Nephron progenitor cell (in vitro differentiated cells): ENCODE measurements around the gene CFAP73.

ENCODE experiments used
- DNase-seq: peaks from one replicate; pipeline ENCODE4 v3.0.0; 2021
- H3K27ac Mint-ChIP-seq: 2 replicates; pipeline ENCODE4 v1.8.0; 2021; ENCODE audit warnings: mild to moderate bottlenecking, moderate library complexity, mixed read lengths
- H3K27me3 Mint-ChIP-seq: 2 replicates; pipeline ENCODE4 v1.8.0; 2021; ENCODE audit warnings: mild to moderate bottlenecking, low read depth, mixed read lengths; ENCODE audit not compliant: poor library complexity
- H3K36me3 Mint-ChIP-seq: 2 replicates; pipeline ENCODE4 v1.8.0; 2021; ENCODE audit warnings: low read depth, mixed read lengths
- H3K4me1 Mint-ChIP-seq: 2 replicates; pipeline ENCODE4 v1.8.0; 2021; ENCODE audit warnings: mixed read lengths
- H3K4me3 Mint-ChIP-seq: 2 replicates; pipeline ENCODE4 v1.8.0; 2021; ENCODE audit warnings: mild to moderate bottlenecking, moderate library complexity, mixed read lengths
- H3K9me3 Mint-ChIP-seq: 2 replicates; pipeline ENCODE4 v1.8.0; 2021; ENCODE audit warnings: mild to moderate bottlenecking, moderate library complexity, mixed read lengths
- CTCF ChIP-seq: fragments of 200-600 bp; sonication (generic); IDR thresholded peaks from 2 replicates; pipeline ENCODE4 v1.5.0; 2021; ENCODE audit warnings: antibody characterized with exemption

Gene CFAP73

DNA sequence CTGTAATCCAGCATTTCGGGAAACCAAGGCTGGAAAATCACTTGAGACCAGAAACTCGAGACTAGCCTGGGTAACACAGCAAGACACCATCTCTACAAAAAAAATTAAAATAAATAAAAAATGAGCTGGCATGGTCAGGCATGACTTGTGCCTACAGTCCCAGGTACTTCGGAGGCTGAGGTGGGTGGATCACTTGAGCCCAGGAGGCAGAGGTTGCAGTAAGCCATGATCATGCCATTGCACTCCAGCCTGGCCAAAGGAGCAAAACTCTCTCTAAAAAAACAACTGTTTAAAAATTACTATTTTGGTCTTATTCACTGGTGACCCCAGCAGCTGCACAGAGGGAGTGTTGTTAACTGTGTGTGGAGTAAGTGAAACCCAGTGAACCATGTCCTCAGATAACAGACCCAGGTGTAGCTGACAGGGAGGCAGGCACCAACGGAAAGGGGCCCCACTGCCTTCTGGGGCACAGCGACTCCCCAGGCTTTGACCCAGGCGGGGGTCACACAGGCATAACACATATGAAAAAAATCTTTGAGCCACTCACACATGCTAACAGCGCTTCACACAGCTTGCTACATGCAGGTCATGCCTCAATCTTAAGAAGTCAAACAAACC lies 23.7 kb downstream of the CFAP73 start:
- no peaks in the 10 kb centered on the region for H3K27me3 Mint-ChIP-seq
- no peak for TF ChIP-seq CTCF
- peaks cover 22% of the 10 kb centered on the region for H3K4me1 Mint-ChIP-seq
- DNase-seq: no peak
- peaks cover 78% of the 10 kb centered on the region for H3K36me3 Mint-ChIP-seq
- peaks cover 11% of the 10 kb centered on the region for H3K9me3 Mint-ChIP-seq
- no peak overlapping the region for H3K4me3 Mint-ChIP-seq
- no peak overlapping the region for H3K27ac Mint-ChIP-seq

DNA sequence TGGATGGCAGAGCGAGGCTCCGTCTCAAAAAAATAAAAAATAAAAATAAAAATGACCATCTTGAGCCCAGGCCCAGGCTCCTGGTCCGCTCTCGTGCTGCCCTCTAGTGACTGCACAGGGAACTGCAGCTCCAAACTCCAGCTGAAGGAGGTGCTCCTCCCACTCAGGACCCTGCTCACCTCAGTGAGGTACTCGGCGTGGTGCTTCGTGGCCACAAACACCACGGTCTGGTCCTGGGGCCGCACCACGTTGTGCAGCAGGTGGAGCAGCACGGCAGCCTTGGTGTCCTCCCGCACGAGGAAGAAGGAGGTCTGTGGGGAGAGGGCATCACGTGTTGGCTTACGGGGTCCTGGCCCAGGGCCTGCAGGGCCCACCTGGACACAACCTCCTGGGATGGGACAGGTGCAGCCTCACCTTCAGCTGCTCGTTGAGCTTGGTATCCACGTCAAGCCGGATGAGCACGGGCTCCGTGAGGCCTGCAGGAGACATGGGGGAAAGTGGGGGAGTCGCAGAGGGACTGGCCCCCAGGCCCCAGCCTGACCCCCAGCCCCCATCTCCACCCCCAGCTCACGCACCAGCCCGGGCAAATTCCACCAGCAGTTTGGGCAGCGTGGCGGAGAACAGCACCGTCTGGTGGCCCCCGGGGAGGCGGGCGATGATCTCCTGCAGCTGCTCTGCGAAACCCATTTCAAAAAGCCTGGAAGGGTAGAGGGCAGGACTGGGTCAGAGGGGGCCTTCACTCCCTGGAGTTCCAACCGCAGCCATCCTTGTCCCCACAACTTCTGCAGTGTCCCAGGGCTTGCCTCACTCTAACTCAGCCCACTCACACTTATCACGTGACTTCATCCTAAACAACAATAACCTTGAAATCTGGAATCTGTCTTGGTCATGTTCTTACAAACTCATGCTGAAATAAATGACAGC lies 25.2 kb downstream of the CFAP73 start:
- H3K4me1 Mint-ChIP-seq: peaks cover 22% of the 10 kb centered on the region
- H3K4me3 Mint-ChIP-seq: no peak overlapping the region
- TF ChIP-seq CTCF: peak; percentile 99
- H3K36me3 Mint-ChIP-seq: peaks cover 88% of the 10 kb centered on the region
- DNase-seq: peak; percentile 90
- peak overlapping the region; percentile 90 for H3K27ac Mint-ChIP-seq
- no peaks in the 10 kb centered on the region for H3K27me3 Mint-ChIP-seq
- H3K9me3 Mint-ChIP-seq: peaks cover 11% of the 10 kb centered on the region

GRCh38 chr12:113179023-113179422 lies 29.5 kb downstream of the CFAP73 start:
- Mint-ChIP-seq H3K4me1 (peaks cover 12% of the 10 kb centered on the region), H3K4me3 (no peak overlapping the region), H3K9me3 (peaks cover 11% of the 10 kb centered on the region), H3K27me3 (no peaks in the 10 kb centered on the region), H3K36me3 (peaks cover 70% of the 10 kb centered on the region), H3K27ac (no peak overlapping the region)
- no peak for DNase-seq
- TF ChIP-seq CTCF: no peak

GRCh38 chr12:113180333-113180732 lies 30.8 kb downstream of the CFAP73 start:
- H3K4me1 Mint-ChIP-seq: peaks cover 9% of the 10 kb centered on the region
- DNase-seq: no peak
- peaks cover 62% of the 10 kb centered on the region for H3K36me3 Mint-ChIP-seq
- TF ChIP-seq CTCF: no peak
- H3K9me3 Mint-ChIP-seq: peaks cover 11% of the 10 kb centered on the region
- no peak overlapping the region for H3K27ac Mint-ChIP-seq
- H3K27me3 Mint-ChIP-seq: no peaks in the 10 kb centered on the region
- no peak overlapping the region for H3K4me3 Mint-ChIP-seq

DNA sequence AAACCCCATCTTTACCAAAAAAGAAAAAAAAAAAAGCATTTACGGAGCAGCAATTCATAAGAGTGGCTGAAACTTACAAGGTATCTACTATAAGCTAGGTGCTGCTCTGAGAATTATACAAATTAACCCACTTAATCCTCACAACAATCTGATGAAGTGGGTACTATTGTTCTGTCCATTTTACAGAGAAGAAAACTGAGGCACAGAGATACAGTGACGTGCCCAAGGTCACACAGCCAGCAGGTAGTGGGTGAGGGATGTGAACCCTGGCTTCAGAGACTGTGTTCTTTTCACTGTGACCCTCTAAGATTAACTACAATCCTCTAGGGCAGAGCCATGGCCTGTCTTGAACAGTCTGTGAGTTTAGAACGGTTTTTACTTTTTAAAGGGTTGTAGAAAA lies 32.5 kb downstream of the CFAP73 start:
- H3K4me3 Mint-ChIP-seq: no peak overlapping the region
- H3K27ac Mint-ChIP-seq: no peak overlapping the region
- no peaks in the 10 kb centered on the region for H3K27me3 Mint-ChIP-seq
- DNase-seq: no peak
- no peak for TF ChIP-seq CTCF
- peaks cover 20% of the 10 kb centered on the region for H3K4me1 Mint-ChIP-seq
- H3K9me3 Mint-ChIP-seq: peaks cover 7% of the 10 kb centered on the region
- H3K36me3 Mint-ChIP-seq: peaks cover 57% of the 10 kb centered on the region
